HCT116 (cell line): Measurements from ENCODE around the gene PMCH. TPM values are rescaled to one million over a fixed set of nuclear protein-coding genes. Genes with fewer than 3 reads are reported as not detected.

Experiments
- ATAC-seq: fragments of 200-7000 bp; cut with Tn5 transposase; 2 replicates; pipeline ENCODE4 v1.9.1; 2020; ENCODE audit warnings: mild to moderate bottlenecking, moderate library complexity
- BruUV-seq: library from RNA; stranded (reverse); fragments of 400-500 nt; replicated peaks from 2 replicates; lab custom pipeline; 2021; lab: Mats Ljungman, UMichigan
- CTCF ChIA-PET: fragments of 300-600 bp; sonication (Branson Sonifier 250); formaldehyde crosslinking; loops from one replicate; lab custom pipeline; 2021; ENCODE audit warnings: antibody characterized with exemption; lab: Charles Lee
- POLR2A ChIA-PET: fragments of 300-600, 350-600 bp; sonication (Branson Sonifier 250); formaldehyde crosslinking; loops from one replicate; lab custom pipeline; 2021; ENCODE audit warnings: antibody characterized with exemption; lab: Charles Lee
- RAD21 ChIA-PET, 2 experiments: fragments of 300-600 bp; sonication (Branson Sonifier 250); formaldehyde crosslinking; loops; one replicate each; lab custom pipeline; 2023; ENCODE audit warnings: low total read pairs in 2 of 2; ENCODE audit not compliant: uncharacterized antibody in 2 of 2, unreplicated experiment in 2 of 2, low non-redundant PET in 1 of 2; lab: Charles Lee
- DNase-seq: peaks from one replicate; pipeline ENCODE4 v3.0.0-alpha.2; 2010; ENCODE audit warnings: low read depth, low spot score
- H2AFZ ChIP-seq: fragments of 200-600 bp; shearing (Covaris generic), sonication (generic); 2 replicates; pipeline ENCODE4 v1.6.1; 2017; ENCODE audit warnings: low read depth, mixed run types, mixed read lengths, antibody characterized with exemption, low read length; ENCODE audit not compliant: poor library complexity, severe bottlenecking
- H3K27ac ChIP-seq: 2 replicates; pipeline ENCODE4 v1.5.1; 2012; ENCODE audit warnings: low read depth, low read length
- H3K27me3 ChIP-seq: fragments of 200-600 bp; sonication (generic); 2 replicates; pipeline ENCODE4 v1.6.1; 2016; ENCODE audit warnings: mixed run types, low read length, mixed read lengths; ENCODE audit not compliant: insufficient read depth
- H3K36me3 ChIP-seq, 2 experiments: fragments of 200-500 bp in 1 of 2; fragments of 200-600 bp in 1 of 2; sonication (Bioruptor generic) in 1 of 2; sonication (generic) in 1 of 2; 2 replicates each; pipeline versions ENCODE4 v1.5.1 to v1.6.1; 2014 to 2016; ENCODE audit warnings: low read length in 2 of 2, inconsistent platforms in 1 of 2, mixed read lengths in 1 of 2, mixed run types in 1 of 2; ENCODE audit not compliant: insufficient read depth in 2 of 2, control insufficient read depth in 1 of 2
- H3K4me1 ChIP-seq, 2 experiments: fragments of 200-600 bp in 1 of 2; sonication (generic) in 1 of 2; 2 replicates each; pipeline versions ENCODE4 v1.5.1 to v1.6.1; 2012 to 2017; ENCODE audit warnings: low read length in 2 of 2, inconsistent platforms in 1 of 2, mild to moderate bottlenecking in 1 of 2, mixed read lengths in 1 of 2, mixed run types in 1 of 2, moderate library complexity in 1 of 2; ENCODE audit not compliant: insufficient read depth in 2 of 2, control insufficient read depth in 1 of 2
- H3K4me2 ChIP-seq: fragments of 200-600 bp; sonication (generic); 2 replicates; pipeline ENCODE4 v1.6.1; 2017; ENCODE audit warnings: mixed run types, low read length, mixed read lengths
- H3K4me3 ChIP-seq, 2 experiments: fragments of 200-600 bp in 1 of 2; sonication (generic) in 1 of 2; replicated peaks in 1 of 2; 2 replicates each; pipeline ENCODE4 v1.5.1; 2011 to 2016; ENCODE audit warnings: low read length in 2 of 2, control low read depth in 1 of 2, low read depth in 1 of 2, mild to moderate bottlenecking in 1 of 2, mixed read lengths in 1 of 2, mixed run types in 1 of 2
- H3K79me2 ChIP-seq: fragments of 200-600 bp; sonication (generic); 2 replicates; pipeline ENCODE4 v1.6.1; 2017; ENCODE audit warnings: mild to moderate bottlenecking, mixed run types, low read length, moderate library complexity, mixed read lengths; ENCODE audit not compliant: insufficient read depth
- H3K9ac ChIP-seq: fragments of 200-600 bp; sonication (generic); 2 replicates; pipeline ENCODE4 v1.6.1; 2016; ENCODE audit warnings: low read length, mixed read lengths
- H3K9me2 ChIP-seq: fragments of 200-600 bp; sonication (generic), shearing (Covaris generic); 2 replicates; pipeline ENCODE4 v1.6.1; 2017; ENCODE audit warnings: mixed run types, mild to moderate bottlenecking, moderate library complexity; ENCODE audit not compliant: insufficient read depth
- H3K9me3 ChIP-seq, 2 experiments: fragments of 200-500 bp in 1 of 2; fragments of 200-600 bp in 1 of 2; sonication (Bioruptor generic) in 1 of 2; sonication (generic) in 1 of 2; 2 replicates each; pipeline ENCODE4 v1.6.1; 2014 to 2017; ENCODE audit warnings: low read length in 2 of 2, mixed read lengths in 2 of 2, inconsistent platforms in 1 of 2, low read depth in 1 of 2, mild to moderate bottlenecking in 1 of 2, mixed run types in 1 of 2, moderate library complexity in 1 of 2; ENCODE audit not compliant: control insufficient read depth in 1 of 2, insufficient read depth in 1 of 2
- H4K20me1 ChIP-seq: fragments of 200-600 bp; sonication (generic), shearing (Covaris generic); 2 replicates; pipeline ENCODE4 v1.6.1; 2017; ENCODE audit warnings: mixed run types, mild to moderate bottlenecking, moderate library complexity; ENCODE audit not compliant: insufficient read depth
- ATF3 ChIP-seq: IDR thresholded peaks from 2 replicates; pipeline ENCODE4 v1.6.1; 2012
- CBX3 ChIP-seq: IDR thresholded peaks from 2 replicates; pipeline ENCODE4 v1.6.1; 2012; ENCODE audit warnings: low read depth
- EZH2 ChIP-seq: fragments of 200-600 bp; sonication (generic); IDR thresholded peaks from 2 replicates; pipeline ENCODE4 v1.6.1; 2017; ENCODE audit warnings: antibody characterized with exemption, mixed run types
- EZH2phosphoT487 ChIP-seq: fragments of 200-600 bp; IDR thresholded peaks from 2 replicates; pipeline ENCODE4 v1.6.1; 2018; ENCODE audit warnings: antibody characterized with exemption, borderline replicate concordance
- FOSL1 ChIP-seq: IDR thresholded peaks from 2 replicates; pipeline ENCODE4 v1.6.1; 2012; ENCODE audit warnings: low read depth
- JUND ChIP-seq: IDR thresholded peaks from 2 replicates; pipeline ENCODE4 v1.6.1; 2012
- MAX ChIP-seq: IDR thresholded peaks from 2 replicates; pipeline ENCODE4 v1.6.1; 2012
- POLR2A ChIP-seq: IDR thresholded peaks from 2 replicates; pipeline ENCODE4 v1.7.0; 2011; ENCODE audit warnings: borderline replicate concordance; ENCODE audit not compliant: insufficient read depth, insufficient read length; ENCODE audit errors: extremely low read depth
- POLR2AphosphoS5 ChIP-seq: IDR thresholded peaks from 2 replicates; pipeline ENCODE4 v1.6.1; 2011; ENCODE audit warnings: mild to moderate bottlenecking, low read depth, low read length, moderate library complexity
- RAD21 ChIP-seq: IDR thresholded peaks from 2 replicates; pipeline ENCODE4 v1.6.1; 2012; ENCODE audit warnings: low read depth, mild to moderate bottlenecking
- SIN3A ChIP-seq: IDR thresholded peaks from 2 replicates; pipeline ENCODE4 v1.6.1; 2012; ENCODE audit warnings: low read depth
- SP1 ChIP-seq: IDR thresholded peaks from 2 replicates; pipeline ENCODE4 v1.6.1; 2012; ENCODE audit warnings: low read depth
- SRF ChIP-seq: IDR thresholded peaks from 2 replicates; pipeline ENCODE4 v1.6.1; 2012; ENCODE audit warnings: low read depth
- TCF7L2 ChIP-seq: IDR thresholded peaks from 2 replicates; pipeline ENCODE4 v1.7.0; 2011; ENCODE audit warnings: borderline replicate concordance, inconsistent platforms; ENCODE audit not compliant: insufficient read depth, insufficient read length; ENCODE audit errors: extremely low read depth
- ZBTB33 ChIP-seq: IDR thresholded peaks from 2 replicates; pipeline ENCODE4 v1.6.1; 2011; ENCODE audit warnings: mild to moderate bottlenecking, low read length, moderate library complexity; ENCODE audit not compliant: insufficient replicate concordance; ENCODE audit errors: extremely low read depth
- ZFX ChIP-seq: fragments of 450-650 bp; IDR thresholded peaks from 2 replicates; pipeline ENCODE4 v1.6.1; 2017
- ZNF274 ChIP-seq: fragments of 200-500 bp; sonication (Bioruptor generic); IDR thresholded peaks from 2 replicates; pipeline ENCODE4 v1.6.1; 2014; ENCODE audit warnings: mild to moderate bottlenecking, low read depth, low read length, inconsistent platforms
- intact Hi-C: fragments of 100-400 bp; cut with micrococcal nuclease; formaldehyde crosslinking; loops from 2 replicates; pipeline ENCODE4 v1.10.0; 2022
- total RNA-seq: library from RNA; stranded (reverse); gene quantifications from one replicate; pipeline ENCODE4 v1.2.1, GENCODE V29; 2021; ENCODE audit not compliant: unreplicated experiment

Gene PMCH
- total RNA-seq, 1 experiment from 2014 or later, result not detected

GRCh38 chr12:102167821-102168604 is 29.6 kb downstream of the PMCH start:
- DNase-seq (no peak), ATAC-seq (no peak)
- TF ChIP-seq ZBTB33 (no peak), EZH2 (no peak), MAX (no peak), POLR2AphosphoS5 (no peak), CBX3 (no peak)
- Histone ChIP-seq H3K4me3 (no peak overlapping the region), H3K27ac (no peak overlapping the region), H3K27me3 (no peaks in the 10 kb centered on the region), H2AFZ (no peak overlapping the region), H4K20me1 (no peaks in the 10 kb centered on the region), H3K9ac (no peak overlapping the region), H3K4me1 (no peaks in the 10 kb centered on the region), H3K9me3 (no peaks in the 10 kb centered on the region), H3K4me2 (no peak overlapping the region), H3K9me2 (no peaks in the 10 kb centered on the region), H3K79me2 (no peaks in the 10 kb centered on the region), H3K36me3 (peaks cover 0 to 7% of the 10 kb centered on the region in 2 experiments; a peak in 2 of 4 replicates)
- ChIA-PET RAD21 (no interaction called here), POLR2A (no interaction called here), CTCF (no interaction called here)
- BruUV-seq, result no TSS peak
- intact Hi-C loops, result no loop called here

DNA sequence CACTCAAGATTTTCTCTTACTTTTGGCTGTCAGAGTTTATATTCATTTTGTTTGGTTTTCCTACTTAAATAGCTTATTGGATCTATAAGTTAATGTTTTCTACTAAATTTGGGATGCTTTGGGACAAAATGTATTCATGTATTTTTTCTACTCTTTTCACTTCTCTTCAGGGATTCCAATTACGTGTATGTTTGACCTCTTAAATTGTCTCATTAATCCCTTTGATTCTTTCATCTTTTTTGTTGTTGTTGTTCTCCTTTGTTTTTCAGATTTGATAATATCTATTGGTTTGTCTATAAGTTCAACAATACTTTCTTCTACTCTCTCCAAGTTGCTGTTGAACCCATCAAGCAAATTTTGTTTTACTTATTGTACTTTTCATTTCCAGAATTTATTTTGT is 34.2 kb downstream of the PMCH start:
- Histone ChIP-seq H3K9me2 (no peaks in the 10 kb centered on the region), H3K27ac (no peak overlapping the region), H3K36me3 (no peaks in the 10 kb centered on the region), H3K9me3 (no peaks in the 10 kb centered on the region), H3K79me2 (no peaks in the 10 kb centered on the region), H3K4me2 (no peak overlapping the region), H2AFZ (no peak overlapping the region), H3K27me3 (no peaks in the 10 kb centered on the region), H4K20me1 (no peaks in the 10 kb centered on the region), H3K9ac (no peak overlapping the region), H3K4me3 (no peak overlapping the region), H3K4me1 (no peaks in the 10 kb centered on the region)
- POLR2A ChIA-PET, result no interaction called here
- no peak for ATAC-seq
- CTCF ChIA-PET, result no interaction called here
- no peak for DNase-seq
- RAD21 ChIA-PET, result no interaction called here
- intact Hi-C loops, result no loop called here
- BruUV-seq, result no TSS peak
- TF ChIP-seq POLR2AphosphoS5, result no peak
- TF ChIP-seq JUND, result no peak
- TF ChIP-seq MAX, result no peak
- no peak for TF ChIP-seq ZNF274
- no peak for TF ChIP-seq EZH2phosphoT487
- no peak for TF ChIP-seq SP1
- no peak for TF ChIP-seq POLR2A
- TF ChIP-seq RAD21, result no peak
- no peak for TF ChIP-seq ATF3
- TF ChIP-seq FOSL1, result no peak
- no peak for TF ChIP-seq SRF
- TF ChIP-seq SIN3A, result no peak
- no peak for TF ChIP-seq TCF7L2
- no peak for TF ChIP-seq ZFX
